GM12878 (cell line): ENCODE results near the gene HLTF. TPM values are rescaled to one million over a fixed set of nuclear protein-coding genes. Genes with fewer than 3 reads are reported as not detected.

Source experiments
- ATAC-seq: fragments of 200-7000 bp; cut with Tn5 transposase; 3 replicates; pipeline ENCODE4 v1.9.1; 2020; ENCODE audit warnings: mild to moderate bottlenecking, moderate library complexity
- BruUV-seq: library from RNA; stranded (reverse); fragments of 400-500 nt; replicated peaks from 2 replicates; lab custom pipeline; 2021; lab: Mats Ljungman, UMichigan
- CTCF ChIA-PET: fragments of 300-600 bp; sonication (Branson Sonifier 250); formaldehyde crosslinking; extraction: SDS; loops from one replicate; lab custom pipeline; 2021; ENCODE audit warnings: inconsistent platforms; lab: Yijun Ruan, JAX
- POLR2A ChIA-PET: fragments of 350-600 bp; formaldehyde crosslinking; extraction: SDS; loops from one replicate; lab custom pipeline; 2021; ENCODE audit warnings: inconsistent platforms; lab: Charles Lee
- RAD21 ChIA-PET: fragments of 300-600 bp; sonication (Branson Sonifier 250); formaldehyde crosslinking; loops from one replicate; lab custom pipeline; 2023; ENCODE audit warnings: antibody characterized with exemption; ENCODE audit not compliant: unreplicated experiment; lab: Charles Lee
- SMC1A ChIA-PET: fragments of 300-600 bp; sonication (Branson Sonifier 250); formaldehyde crosslinking; loops from one replicate; lab custom pipeline; 2023; ENCODE audit not compliant: unreplicated experiment, uncharacterized antibody; lab: Charles Lee
- DNase-seq: peaks from one replicate; pipeline ENCODE4 v3.0.0-alpha.2; 2011; ENCODE audit warnings: low read depth, low spot score
- FAIRE-seq: peaks from 3 replicates; lab custom pipeline; 2011; peaks lifted over from hg19 to GRCh38; lab: Jason Lieb, UNC
- H2AFZ ChIP-seq: 2 replicates; pipeline ENCODE4 v1.6.0; 2011; ENCODE audit warnings: low read depth, low read length, control low read depth; ENCODE audit not compliant: control insufficient read depth
- H3K27ac ChIP-seq: 2 replicates; pipeline ENCODE4 v1.5.1; 2011; ENCODE audit warnings: control low read depth; ENCODE audit not compliant: control insufficient read depth, insufficient read depth
- H3K27me3 ChIP-seq, 2 experiments: replicated peaks in 1 of 2; 2 replicates each; pipeline versions ENCODE4 v1.6.0 to v1.6.1; 2011; ENCODE audit warnings: low read length in 1 of 2; ENCODE audit not compliant: control insufficient read depth in 2 of 2, insufficient read depth in 2 of 2
- H3K36me3 ChIP-seq, 2 experiments: 2 replicates each; pipeline ENCODE4 v1.5.1; 2011; ENCODE audit warnings: low read length in 1 of 2; ENCODE audit not compliant: control insufficient read depth in 2 of 2, insufficient read depth in 2 of 2
- H3K4me1 ChIP-seq: 2 replicates; pipeline ENCODE4 v1.6.1; 2011; ENCODE audit warnings: mild to moderate bottlenecking, low read length, moderate library complexity, mixed read lengths; ENCODE audit not compliant: control insufficient read depth, insufficient read depth
- H3K4me2 ChIP-seq: 2 replicates; pipeline ENCODE4 v1.6.0; 2011; ENCODE audit warnings: control low read depth; ENCODE audit not compliant: control insufficient read depth, insufficient read depth
- H3K4me3 ChIP-seq: fragments of 200-600 bp; sonication (generic); 2 replicates; pipeline ENCODE4 v1.5.1; 2016
- H3K79me2 ChIP-seq: 2 replicates; pipeline ENCODE4 v1.6.0; 2011; ENCODE audit warnings: low read length; ENCODE audit not compliant: control insufficient read depth, insufficient read depth
- H3K9ac ChIP-seq: 2 replicates; pipeline ENCODE4 v1.8.0; 2011; ENCODE audit warnings: low read length, control low read depth, mixed read lengths; ENCODE audit not compliant: control insufficient read depth, insufficient read depth
- H3K9me3 ChIP-seq: replicated peaks from 3 replicates; pipeline ENCODE4 v1.5.1; 2011; ENCODE audit warnings: mild to moderate bottlenecking, low read length; ENCODE audit not compliant: control insufficient read depth, insufficient read depth
- H4K20me1 ChIP-seq: 2 replicates; pipeline ENCODE4 v1.6.0; 2011; ENCODE audit not compliant: control insufficient read depth, insufficient read depth
- CBX3 ChIP-seq: fragments of 200-600 bp; sonication (generic); IDR thresholded peaks from 2 replicates; pipeline ENCODE4 v1.6.1; 2016; ENCODE audit warnings: low read depth, borderline replicate concordance
- IRF4 ChIP-seq: IDR thresholded peaks from 2 replicates; pipeline ENCODE4 v1.6.1; 2011; ENCODE audit warnings: low read depth, low read length
- JUNB ChIP-seq: IDR thresholded peaks from 2 replicates; pipeline ENCODE4 v1.6.1; 2016; ENCODE audit warnings: antibody characterized with exemption, mild to moderate bottlenecking
- NFIC ChIP-seq: IDR thresholded peaks from 2 replicates; pipeline ENCODE4 v1.6.1; 2012; ENCODE audit warnings: low read depth, mild to moderate bottlenecking, inconsistent platforms, low read length, moderate library complexity
- PKNOX1 ChIP-seq: fragments of 450-650 bp; IDR thresholded peaks from 2 replicates; pipeline ENCODE4 v1.6.1; 2016; ENCODE audit warnings: mild to moderate bottlenecking
- SKIL ChIP-seq: fragments of 450-650 bp; IDR thresholded peaks from 2 replicates; pipeline ENCODE4 v1.6.1; 2017; ENCODE audit warnings: mild to moderate bottlenecking, low read depth, inconsistent platforms; ENCODE audit not compliant: poor library complexity, severe bottlenecking
- SMAD5 ChIP-seq: IDR thresholded peaks from 2 replicates; pipeline ENCODE4 v1.6.1; 2016; ENCODE audit warnings: antibody characterized with exemption, low read depth
- SREBF1 ChIP-seq: IDR thresholded peaks from 2 replicates; pipeline ENCODE4 v1.6.1; 2012; ENCODE audit warnings: mild to moderate bottlenecking, low read length
- ZSCAN29 ChIP-seq: fragments of 450-650 bp; IDR thresholded peaks from 2 replicates; pipeline ENCODE4 v1.6.1; 2017; ENCODE audit warnings: mild to moderate bottlenecking, moderate library complexity
- ZZZ3 ChIP-seq: IDR thresholded peaks from 2 replicates; pipeline ENCODE4 v1.6.1; 2011; ENCODE audit warnings: low read depth; ENCODE audit not compliant: control insufficient read depth, insufficient read length
- WGBS: methylation state at CpG from one replicate; pipeline ENCODE4 v1.1.6; 2016; ENCODE audit warnings: low lambda C conversion rate; ENCODE audit not compliant: insufficient replicate concordance, insufficient coverage; ENCODE audit errors: missing lambda C conversion rate; 5-methylcytosine and 5-hydroxymethylcytosine counted together
- in situ Hi-C: fragments of 300-500 bp; cut with MboI; formaldehyde crosslinking; loops from 9 replicates; pipeline ENCODE4 v1.14.3; 2018; ENCODE audit warnings: mixed read lengths
- intact Hi-C: fragments of 100-400 bp; cut with micrococcal nuclease; formaldehyde crosslinking; loops from one replicate; pipeline ENCODE4 v1.14.2; 2022; ENCODE audit not compliant: unreplicated experiment
- polyA plus RNA-seq, 11 experiments: library from polyadenylated mRNA; depleted of rRNA in 4 of 11; unstranded in 6 of 11; stranded (reverse) in 5 of 11; fragments of >200 nt; fragmentation: Nextera tagmentation in 4 of 11; fragmentation: Illumina TruSeq in 1 of 11; extraction: Ambion mirVana in 4 of 11; extraction: Trizol in 1 of 11; gene quantifications; 1 replicate in 1 of 11; 2 replicates in 10 of 11; pipeline versions ENCODE4 v1.2.1 to v1.2.3, GENCODE V29; 2011 to 2016; ENCODE audit warnings: inconsistent platforms in 2 of 11, missing spikeins in 2 of 11, low read depth in 1 of 11
- total RNA-seq, 4 experiments: library from RNA; depleted of rRNA in 3 of 4; stranded (reverse); fragments of >200 nt in 3 of 4; fragmentation: Illumina TruSeq in 1 of 4; extraction: Trizol in 1 of 4; gene quantifications; 2 replicates each; pipeline versions ENCODE4 v1.2.1 to v1.2.3, GENCODE V29; 2013 to 2021

HLTF gene
- total and polyA plus RNA-seq, 10 of the 15 experiments (the other 5 are each of a cell fraction or from before 2014, with no cell fraction given), result 13.7 to 50.4 (median 31.7) TPM

DNA sequence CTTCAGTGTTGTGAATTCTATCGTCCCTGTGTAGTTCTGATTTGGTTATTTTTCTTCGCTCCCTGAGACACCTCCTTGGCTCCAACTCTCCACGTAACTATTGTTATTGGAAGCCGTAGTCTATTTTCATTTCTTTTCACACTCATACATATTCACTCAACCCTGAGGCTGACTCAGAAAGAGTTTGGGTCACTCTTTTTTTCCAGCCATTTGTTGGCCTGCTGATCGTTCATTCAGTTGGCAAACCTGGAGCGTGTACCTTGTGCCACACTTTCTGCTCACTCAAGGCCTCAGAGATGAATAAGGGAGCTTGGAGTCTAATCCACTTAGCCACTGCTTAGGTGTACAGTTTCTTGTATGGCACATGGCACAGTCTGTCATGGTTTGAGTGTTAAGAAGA lies 72.6 kb downstream of the HLTF start (continued):
- TF ChIP-seq SMAD5, result no peak
- TF ChIP-seq ZZZ3, result no peak

DNA sequence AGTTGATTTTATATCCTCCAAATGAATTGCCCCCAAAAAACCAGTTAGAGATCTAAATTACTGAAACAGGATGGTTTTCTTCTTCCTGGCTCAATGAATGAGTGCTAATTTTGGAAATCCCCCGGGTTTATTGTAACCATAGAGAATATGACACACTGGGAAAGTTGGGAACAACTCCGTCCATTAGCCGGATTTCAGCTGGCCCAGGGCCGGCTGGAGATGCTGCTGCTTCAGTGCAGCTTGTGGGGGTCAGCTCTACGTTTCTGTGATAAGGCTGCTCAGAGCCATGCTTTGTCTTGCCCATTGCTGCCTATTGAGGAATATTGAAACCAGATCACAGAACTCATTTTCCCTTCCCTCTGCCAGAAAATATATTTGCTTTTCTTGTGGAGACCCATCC lies 74.7 kb downstream of the HLTF start:
- no peak overlapping the region for H3K27ac ChIP-seq

More for the DNA sequence above, 74.7 kb downstream of the HLTF start:
- ATAC-seq (no peak), DNase-seq (no peak), FAIRE-seq (no peak)
- ChIA-PET SMC1A (no interaction called here), CTCF (interaction anchor here (0.5 kb wide), 1 partner anchor 56 kb away, joined by 3 read pairs; no protein-coding TSS in a partner anchor), RAD21 (no interaction called here), POLR2A (no interaction called here)
- Histone ChIP-seq H3K27me3 (no peaks in the 10 kb centered on the region), H2AFZ (no peak overlapping the region), H3K9ac (no peak overlapping the region), H4K20me1 (no peaks in the 10 kb centered on the region), H3K4me3 (no peak overlapping the region), H3K9me3 (no peaks in the 10 kb centered on the region), H3K79me2 (no peaks in the 10 kb centered on the region), H3K36me3 (peaks cover 7 to 22% of the 10 kb centered on the region in 2 experiments; a peak in 3 of 4 replicates), H3K4me2 (no peak overlapping the region), H3K4me1 (no peaks in the 10 kb centered on the region; the same call in 1 of the 2 replicates)
- TF ChIP-seq NFIC (no peak), CBX3 (no peak), IRF4 (no peak), SKIL (no peak), JUNB (no peak), SREBF1 (no peak), PKNOX1 (no peak), ZSCAN29 (no peak)
- intact Hi-C loops (no loop called here), in situ Hi-C loops (no loop called here)
- 82% methylated on average over 5 of the region's 5 CpGs for WGBS
- no TSS peak for BruUV-seq
